SKM-1 treated with dmso at 0.1 percent for 144 hours (cell line): ENCODE results near the gene GPR150.

ENCODE experiments used
- DNase-seq: peaks from one replicate; lab custom pipeline; 2025; ENCODE audit not compliant: unreplicated experiment; lab: John Stamatoyannopoulos, UW

The GPR150 gene

DNA sequence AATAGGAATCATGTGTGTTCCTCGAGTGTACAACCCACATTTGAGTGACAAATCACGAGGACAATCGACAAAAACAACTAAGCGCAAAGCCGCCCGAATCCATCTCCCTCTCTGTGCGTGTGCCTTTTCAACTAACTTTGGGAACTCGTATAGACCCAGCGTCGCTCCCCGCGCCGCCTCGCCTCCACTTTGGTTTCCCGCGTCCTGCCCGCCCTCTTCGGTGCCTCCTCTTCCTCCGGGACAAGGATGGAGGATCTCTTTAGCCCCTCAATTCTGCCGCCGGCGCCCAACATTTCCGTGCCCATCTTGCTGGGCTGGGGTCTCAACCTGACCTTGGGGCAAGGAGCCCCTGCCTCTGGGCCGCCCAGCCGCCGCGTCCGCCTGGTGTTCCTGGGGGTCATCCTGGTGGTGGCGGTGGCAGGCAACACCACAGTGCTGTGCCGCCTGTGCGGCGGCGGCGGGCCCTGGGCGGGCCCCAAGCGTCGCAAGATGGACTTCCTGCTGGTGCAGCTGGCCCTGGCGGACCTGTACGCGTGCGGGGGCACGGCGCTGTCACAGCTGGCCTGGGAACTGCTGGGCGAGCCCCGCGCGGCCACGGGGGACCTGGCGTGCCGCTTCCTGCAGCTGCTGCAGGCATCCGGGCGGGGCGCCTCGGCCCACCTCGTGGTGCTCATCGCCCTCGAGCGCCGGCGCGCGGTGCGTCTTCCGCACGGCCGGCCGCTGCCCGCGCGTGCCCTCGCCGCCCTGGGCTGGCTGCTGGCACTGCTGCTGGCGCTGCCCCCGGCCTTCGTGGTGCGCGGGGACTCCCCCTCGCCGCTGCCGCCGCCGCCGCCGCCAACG is at the start of gene GPR150:
Gene GPR150 (plus strand): TSS at position 58 of the 840 bp plus-strand sequence. CDS start 189 bp downstream, at position 247.
- peak; percentile 37 for DNase-seq

GRCh38 chr5:95572016-95572415 is 47.9 kb upstream of the GPR150 start:
- no peak for DNase-seq

GRCh38 chr5:95581576-95581975 is 38.3 kb upstream of the GPR150 start:
- DNase-seq, result no peak

DNA sequence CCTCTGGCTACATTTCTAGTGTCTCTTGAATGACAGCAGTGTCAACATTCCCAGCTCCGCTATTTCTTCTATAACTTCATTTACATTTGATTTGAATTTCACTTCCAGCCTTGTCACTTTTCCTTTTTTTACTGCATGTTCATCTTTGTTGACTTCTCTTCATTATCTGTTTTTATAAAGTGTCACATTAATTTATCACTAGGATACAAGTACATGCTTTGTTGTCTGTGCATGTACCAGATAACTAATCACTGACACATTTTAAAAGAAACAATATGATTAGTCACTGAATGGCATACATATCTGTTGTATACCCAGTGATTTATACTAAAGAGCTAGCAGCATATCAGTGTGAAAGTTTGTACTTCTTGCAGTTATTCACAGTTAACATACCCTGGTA is 35.9 kb upstream of the GPR150 start:
- DNase-seq, result no peak

DNA sequence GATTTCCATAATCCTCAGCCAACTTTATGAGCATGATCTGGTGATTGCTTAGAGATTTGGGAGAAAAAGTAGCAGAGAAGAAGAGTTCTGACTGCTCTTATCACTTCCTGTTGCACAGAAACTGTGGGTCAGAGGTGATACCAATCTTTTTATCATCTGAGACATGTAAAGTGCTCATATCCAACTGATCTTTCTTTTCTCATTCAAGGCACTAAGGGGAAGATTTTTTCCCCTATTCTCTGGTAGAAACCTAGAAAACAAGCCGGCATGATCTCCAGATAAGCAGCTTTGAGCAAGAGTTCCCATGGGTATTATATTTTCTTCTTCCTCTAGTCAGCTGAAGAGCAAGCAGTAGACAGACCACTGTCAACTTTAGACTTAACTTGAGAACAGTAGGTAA is 29.0 kb upstream of the GPR150 start:
- no peak for DNase-seq

DNA sequence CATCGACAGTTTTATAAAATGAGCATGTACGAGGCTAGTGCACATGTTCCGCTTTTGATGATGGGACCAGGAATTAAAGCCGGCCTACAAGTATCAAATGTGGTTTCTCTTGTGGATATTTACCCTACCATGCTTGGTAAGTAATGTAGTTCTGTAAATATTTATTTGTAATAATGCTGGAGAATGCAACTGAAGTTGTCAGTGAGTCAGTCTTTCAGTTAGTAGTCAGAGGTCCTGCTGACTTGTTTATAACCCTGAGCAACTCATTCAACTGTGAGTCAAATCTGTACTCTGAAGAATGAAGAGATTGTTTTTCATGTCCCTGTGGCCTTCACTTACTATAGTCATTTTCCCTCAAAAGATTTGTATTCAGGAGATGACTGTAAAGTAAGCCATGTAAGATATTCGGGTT is 28.4 kb upstream of the GPR150 start:
- DNase-seq, result no peak

DNA sequence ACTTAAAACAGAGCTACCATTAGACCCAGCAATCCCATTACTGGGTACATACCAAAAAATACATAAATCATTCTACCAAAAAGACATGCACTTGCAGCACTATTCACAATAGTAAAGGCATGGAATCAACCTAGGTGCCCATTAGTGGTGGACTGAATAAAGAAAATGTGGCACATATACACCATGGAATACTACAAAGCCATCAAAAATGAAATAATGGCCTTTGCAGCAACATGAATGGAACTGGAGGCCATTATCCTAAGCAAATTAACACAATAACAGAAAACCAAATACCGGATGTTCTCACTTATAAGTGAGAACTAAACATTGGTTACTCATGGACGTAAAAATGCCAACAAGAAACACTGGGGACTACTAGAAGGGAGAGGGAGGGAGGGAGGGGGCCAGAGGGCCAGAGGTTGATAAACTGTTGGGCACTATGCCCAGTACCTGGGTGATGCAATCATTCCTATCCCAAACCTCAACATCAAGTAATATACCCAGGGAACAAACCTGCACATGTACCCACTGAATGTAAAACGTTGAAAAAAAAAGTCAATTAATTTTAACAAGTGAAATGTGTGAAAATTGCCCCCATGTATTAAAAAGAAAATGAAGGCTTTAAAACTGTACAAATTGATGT is 24.5 kb upstream of the GPR150 start:
- no peak for DNase-seq

GRCh38 chr5:95599252-95599651 is 20.6 kb upstream of the GPR150 start:
- DNase-seq, result no peak

GRCh38 chr5:95600557-95600956 is 19.3 kb upstream of the GPR150 start:
- no peak for DNase-seq

GRCh38 chr5:95605786-95606185 is 14.1 kb upstream of the GPR150 start:
- DNase-seq, result no peak

DNA sequence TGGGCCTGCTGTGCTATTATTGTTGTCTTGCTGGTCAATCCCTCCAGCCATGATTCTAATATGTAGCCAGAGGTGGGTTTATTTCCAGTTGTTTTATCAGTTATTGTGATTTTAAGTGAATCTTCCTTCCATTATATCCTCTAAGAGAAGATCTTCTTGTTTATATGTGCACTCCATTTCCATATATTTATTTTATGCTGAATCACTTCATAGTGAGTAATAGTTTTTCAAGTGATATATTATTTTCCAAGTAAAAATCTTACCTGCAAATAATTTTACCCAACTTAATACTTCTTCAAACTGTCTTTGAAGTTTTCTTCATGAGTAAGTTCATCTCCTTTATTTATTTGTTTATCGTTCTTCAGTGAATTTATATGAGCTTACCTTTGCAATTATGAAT is 13.5 kb upstream of the GPR150 start:
- no peak for DNase-seq

- DNase-seq, result no peak
These were observed 10.2 kb upstream of the GPR150 start for GRCh38 chr5:95609711-95610110.

DNA sequence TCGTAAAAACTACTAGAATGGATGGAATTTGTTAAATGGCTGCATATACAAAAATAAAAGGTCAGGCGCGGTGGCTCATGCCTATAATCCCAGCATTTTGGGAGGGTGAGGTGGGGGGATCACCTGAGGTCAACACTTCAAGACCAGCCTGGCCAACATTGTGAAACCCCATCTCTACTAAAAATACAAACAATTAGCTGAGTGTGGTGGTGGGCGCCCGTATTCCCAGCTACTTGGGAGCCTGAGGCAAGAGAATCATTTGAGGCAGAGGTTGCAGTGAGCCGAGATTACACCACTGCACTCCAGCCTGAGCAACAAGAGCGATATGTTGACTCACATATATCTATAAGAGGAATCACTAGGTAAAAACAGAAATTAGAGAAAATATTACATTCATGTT is 9.3 kb upstream of the GPR150 start:
- no peak for DNase-seq

DNA sequence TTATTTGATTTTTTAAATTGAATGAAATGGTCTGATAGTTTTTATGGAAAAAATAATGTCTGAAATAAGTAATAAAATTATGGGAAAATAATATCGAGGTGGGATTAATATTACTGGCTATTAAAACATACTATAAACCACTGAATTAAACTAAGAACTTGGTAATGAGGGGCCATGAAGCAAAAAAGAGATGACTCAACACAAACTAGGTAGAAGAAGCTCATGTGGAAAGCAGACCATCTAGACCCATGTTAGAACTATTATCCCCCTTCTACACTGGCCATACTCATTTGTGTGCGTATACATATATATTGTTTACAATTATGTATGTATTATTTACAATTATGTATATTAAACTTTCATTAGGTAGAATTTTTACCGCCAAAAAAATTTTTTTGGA is 8.5 kb upstream of the GPR150 start:
- DNase-seq, result no peak

- no peak for DNase-seq
These were observed 6.4 kb upstream of the GPR150 start for GRCh38 chr5:95613514-95613913.

- no peak for DNase-seq
These were observed 4.8 kb upstream of the GPR150 start for GRCh38 chr5:95615164-95615467.

DNA sequence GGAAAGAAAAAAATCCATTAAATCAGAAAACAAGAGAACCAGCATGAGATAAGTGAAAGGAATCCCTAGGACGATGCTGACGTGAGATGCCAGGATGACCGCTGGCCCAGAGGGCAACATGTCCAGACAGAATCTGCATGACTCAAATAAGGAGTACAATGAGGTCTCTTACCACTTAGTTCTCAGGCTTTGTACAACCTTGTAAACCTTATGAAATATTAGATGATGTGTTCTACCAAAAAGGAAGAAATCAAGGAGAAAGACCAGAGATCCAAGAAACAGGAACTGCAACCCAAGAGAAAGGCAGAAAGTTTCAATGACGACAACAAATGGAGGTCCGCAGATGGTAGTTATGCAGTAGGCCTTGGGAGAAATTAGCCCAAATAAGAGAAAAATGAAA is 2.8 kb upstream of the GPR150 start:
- DNase-seq, result no peak

- DNase-seq, result no peak
These were observed 791 bp upstream of the GPR150 start for GRCh38 chr5:95619096-95619495.

DNA sequence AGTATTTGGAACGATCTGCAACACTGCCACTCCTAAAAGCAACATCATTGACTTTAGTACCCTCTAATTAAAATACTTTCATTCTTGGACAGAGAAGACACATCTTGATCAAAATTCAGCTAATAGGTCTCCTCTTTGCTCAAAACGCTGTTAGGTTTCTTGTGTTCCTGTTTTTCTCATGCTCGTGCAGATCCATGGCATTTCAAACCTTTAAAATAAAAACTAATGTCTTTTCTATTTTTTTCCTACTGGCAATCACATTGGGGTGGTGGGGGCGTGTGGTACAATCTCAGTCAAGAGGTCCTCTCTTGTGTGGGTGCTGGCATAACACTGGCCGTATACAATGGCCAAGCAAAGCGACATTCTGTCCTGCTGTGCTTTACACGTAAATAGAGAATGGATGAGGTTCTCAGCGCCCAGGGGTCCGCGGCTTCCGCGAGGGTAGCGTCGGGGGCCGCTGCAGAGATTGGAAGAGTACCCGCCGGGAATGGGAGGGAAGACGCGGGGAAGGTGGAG is 315 bp upstream of the GPR150 start:
- peak; percentile 10 for DNase-seq

- DNase-seq, result no peak
These were observed 1.3 kb downstream of the GPR150 start for GRCh38 chr5:95620870-95621838.

GRCh38 chr5:95621839-95622629 is 2.1 kb downstream of the GPR150 start:
- peak; percentile 35 for DNase-seq
